Measurements from ENCODE around the gene TCAP.

TCAP gene

DNA sequence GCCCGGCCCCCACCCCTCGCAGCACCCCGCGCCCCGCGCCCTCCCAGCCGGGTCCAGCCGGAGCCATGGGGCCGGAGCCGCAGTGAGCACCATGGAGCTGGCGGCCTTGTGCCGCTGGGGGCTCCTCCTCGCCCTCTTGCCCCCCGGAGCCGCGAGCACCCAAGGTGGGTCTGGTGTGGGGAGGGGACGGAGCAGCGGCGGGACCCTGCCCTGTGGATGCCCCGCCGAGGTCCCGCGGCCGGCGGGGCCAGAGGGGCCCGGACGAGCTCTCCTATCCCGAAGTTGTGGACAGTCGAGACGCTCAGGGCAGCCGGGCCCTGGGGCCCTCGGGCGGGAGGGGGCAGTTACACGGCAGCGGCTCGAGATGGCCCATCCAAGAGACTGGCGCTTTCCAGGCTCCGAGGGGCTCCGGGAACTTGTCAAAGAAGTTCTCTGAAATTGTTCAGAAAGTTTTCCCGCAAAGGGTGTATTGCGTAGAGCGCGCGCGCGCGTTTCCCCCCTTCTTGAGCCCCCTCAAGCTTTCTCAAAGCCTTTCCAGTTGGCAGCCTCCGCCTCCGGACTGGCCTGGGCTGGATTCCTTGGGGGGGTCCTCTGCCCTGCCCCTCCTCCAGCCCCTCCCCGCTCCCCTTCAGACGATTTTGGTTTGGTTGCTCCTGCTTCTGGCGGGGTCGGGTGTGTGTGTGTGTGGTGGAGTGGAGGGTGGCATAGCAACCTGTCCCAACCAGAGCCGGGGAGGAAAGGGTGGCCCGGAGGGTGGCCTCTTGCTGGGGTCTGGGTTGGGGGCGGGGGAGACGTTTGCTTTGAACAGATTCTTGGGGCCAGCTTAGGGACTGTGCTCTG lies 35.2 kb downstream of the TCAP start:
- no peak for TF ChIP-seq EZH2phosphoT487 (IDR thresholded peaks at IDR 0.05; ENCODE audit: borderline replicate concordance)
- TF ChIP-seq, protein P1, sequence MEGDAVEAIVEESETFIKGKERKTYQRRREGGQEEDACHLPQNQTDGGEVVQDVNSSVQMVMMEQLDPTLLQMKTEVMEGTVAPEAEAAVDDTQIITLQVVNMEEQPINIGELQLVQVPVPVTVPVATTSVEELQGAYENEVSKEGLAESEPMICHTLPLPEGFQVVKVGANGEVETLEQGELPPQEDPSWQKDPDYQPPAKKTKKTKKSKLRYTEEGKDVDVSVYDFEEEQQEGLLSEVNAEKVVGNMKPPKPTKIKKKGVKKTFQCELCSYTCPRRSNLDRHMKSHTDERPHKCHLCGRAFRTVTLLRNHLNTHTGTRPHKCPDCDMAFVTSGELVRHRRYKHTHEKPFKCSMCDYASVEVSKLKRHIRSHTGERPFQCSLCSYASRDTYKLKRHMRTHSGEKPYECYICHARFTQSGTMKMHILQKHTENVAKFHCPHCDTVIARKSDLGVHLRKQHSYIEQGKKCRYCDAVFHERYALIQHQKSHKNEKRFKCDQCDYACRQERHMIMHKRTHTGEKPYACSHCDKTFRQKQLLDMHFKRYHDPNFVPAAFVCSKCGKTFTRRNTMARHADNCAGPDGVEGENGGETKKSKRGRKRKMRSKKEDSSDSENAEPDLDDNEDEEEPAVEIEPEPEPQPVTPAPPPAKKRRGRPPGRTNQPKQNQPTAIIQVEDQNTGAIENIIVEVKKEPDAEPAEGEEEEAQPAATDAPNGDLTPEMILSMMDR (conservative IDR thresholded peaks at IDR 0.05; ENCODE audit: low read length) = no peak
- Histone ChIP-seq H4K20me1 (ENCODE audit: insufficient read depth, low read length, poor library complexity, severe bottlenecking) (no peaks in the 10 kb centered on the region), H2AFZ (ENCODE audit: low read length) (no peak overlapping the region), H3K79me2 (ENCODE audit: insufficient read depth, low read length) (no peaks in the 10 kb centered on the region), H3K9me3 (ENCODE audit: insufficient read depth, low read depth, low read length) (no peaks in the 10 kb centered on the region), H3K9ac (ENCODE audit: low read depth, low read length, poor library complexity, severe bottlenecking) (no peak overlapping the region), H3K4me3 (ENCODE audit: low read length, poor library complexity, severe bottlenecking) (no peak overlapping the region), H3K4me2 (ENCODE audit: low read depth, low read length, poor library complexity, severe bottlenecking) (no peak overlapping the region), H3K27me3 (ENCODE audit: insufficient read depth, low read length, poor library complexity, severe bottlenecking) (no peaks in the 10 kb centered on the region), H3K4me1 (ENCODE audit: insufficient read depth, low read length, poor library complexity, severe bottlenecking) (no peaks in the 10 kb centered on the region), H3K9me2 (replicated peaks; ENCODE audit: low read depth, low read length) (no peaks in the 10 kb centered on the region), H3K36me3 (ENCODE audit: insufficient read depth, low read length) (no peaks in the 10 kb centered on the region), H3F3A (ENCODE audit: low read depth) (no peaks in the 10 kb centered on the region)

DNA sequence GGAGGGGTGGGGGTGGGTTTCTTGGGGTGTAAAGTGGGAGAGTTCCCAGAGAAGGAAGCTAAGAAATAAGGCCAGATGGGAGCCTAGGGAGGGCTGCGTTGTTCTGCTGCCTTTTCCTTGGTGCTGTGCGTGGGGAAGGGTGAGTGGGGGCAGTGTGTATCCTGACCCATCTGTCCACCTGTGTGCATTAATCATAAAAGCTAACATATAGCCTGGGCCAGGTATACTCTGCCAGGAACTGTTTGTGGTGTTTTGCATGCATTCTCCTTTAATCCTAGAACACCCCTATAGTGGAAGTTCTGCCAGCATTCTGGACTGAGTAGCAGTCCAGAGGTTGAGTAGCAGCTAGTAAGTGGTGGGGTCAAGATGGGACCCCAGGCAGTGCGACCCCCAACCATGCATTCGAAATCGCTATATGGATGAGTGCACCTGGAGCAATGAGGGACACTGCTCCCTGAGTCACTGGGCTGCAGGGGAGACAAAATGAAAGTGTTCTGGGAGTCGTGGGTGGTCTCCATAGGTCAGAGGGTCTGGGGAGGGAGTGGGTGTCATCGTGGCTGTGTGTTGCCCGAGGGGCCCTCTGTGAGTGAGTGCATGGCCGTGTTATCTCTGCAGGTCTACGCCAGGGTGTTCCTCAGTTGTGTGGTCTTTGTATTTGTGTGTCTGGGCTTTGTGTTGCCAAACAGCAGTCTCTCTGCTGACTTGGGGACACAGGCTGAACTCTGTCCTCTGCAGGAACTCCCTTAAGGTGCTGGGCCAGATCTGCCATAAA lies 36.0 kb downstream of the TCAP start:
- Histone ChIP-seq H3K79me2 (ENCODE audit: insufficient read depth, low read length) (no peaks in the 10 kb centered on the region), H3K4me2 (ENCODE audit: low read depth, low read length, poor library complexity, severe bottlenecking) (no peak overlapping the region), H3F3A (ENCODE audit: low read depth) (no peaks in the 10 kb centered on the region), H3K9me2 (replicated peaks; ENCODE audit: low read depth, low read length) (no peaks in the 10 kb centered on the region), H3K4me3 (ENCODE audit: low read length, poor library complexity, severe bottlenecking) (no peak overlapping the region), H3K4me1 (ENCODE audit: insufficient read depth, low read length, poor library complexity, severe bottlenecking) (no peaks in the 10 kb centered on the region), H3K9me3 (ENCODE audit: insufficient read depth, low read depth, low read length) (no peaks in the 10 kb centered on the region), H3K36me3 (ENCODE audit: insufficient read depth, low read length) (no peaks in the 10 kb centered on the region), H2AFZ (ENCODE audit: low read length) (no peak overlapping the region), H4K20me1 (ENCODE audit: insufficient read depth, low read length, poor library complexity, severe bottlenecking) (no peaks in the 10 kb centered on the region), H3K9ac (ENCODE audit: low read depth, low read length, poor library complexity, severe bottlenecking) (no peak overlapping the region), H3K27me3 (ENCODE audit: insufficient read depth, low read length, poor library complexity, severe bottlenecking) (no peaks in the 10 kb centered on the region)
- no peak for TF ChIP-seq EZH2phosphoT487 (IDR thresholded peaks at IDR 0.05; ENCODE audit: borderline replicate concordance)
- TF ChIP-seq, protein P1 (conservative IDR thresholded peaks at IDR 0.05; ENCODE audit: low read length) = no peak

DNA sequence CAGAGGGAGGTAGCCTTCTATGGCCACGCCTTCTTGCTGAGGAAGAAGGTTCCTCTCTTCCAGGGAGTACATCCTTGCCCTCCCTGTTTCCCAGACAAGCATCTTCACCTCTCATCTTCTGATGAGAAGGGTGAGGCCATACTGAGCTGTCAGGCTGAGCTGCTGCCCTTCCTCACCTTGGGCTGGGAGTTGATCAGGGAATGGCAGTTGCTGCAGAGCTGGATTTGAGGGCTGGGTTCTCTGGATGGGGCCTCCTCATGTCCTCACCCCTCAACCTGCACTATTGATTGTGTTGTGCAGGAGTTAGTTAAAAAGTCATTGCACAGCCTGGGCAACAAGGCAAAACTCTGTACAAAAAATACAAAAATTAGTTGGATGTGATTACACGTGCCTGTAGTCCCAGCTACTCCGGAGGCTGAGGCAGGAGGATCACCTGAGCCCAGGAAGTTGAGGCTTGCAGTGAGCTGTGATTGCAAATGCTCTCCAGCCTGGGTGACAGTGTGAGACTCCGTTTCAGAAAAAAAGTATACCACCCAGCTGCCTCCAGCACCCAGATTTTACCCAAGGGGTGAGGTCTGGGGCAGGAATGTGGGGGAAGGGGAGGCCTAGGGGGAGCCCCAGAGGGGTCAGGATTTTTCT lies 36.8 kb downstream of the TCAP start:
- H3K36me3 ChIP-seq (ENCODE audit: insufficient read depth, low read length) = no peaks in the 10 kb centered on the region
- no peaks in the 10 kb centered on the region for H3K79me2 ChIP-seq (ENCODE audit: insufficient read depth, low read length)
- no peaks in the 10 kb centered on the region for H3K9me3 ChIP-seq (ENCODE audit: insufficient read depth, low read depth, low read length)
- H3K4me3 ChIP-seq (ENCODE audit: low read length, poor library complexity, severe bottlenecking) = no peak overlapping the region
- no peak overlapping the region for H3K9ac ChIP-seq (ENCODE audit: low read depth, low read length, poor library complexity, severe bottlenecking)
- H3K4me2 ChIP-seq (ENCODE audit: low read depth, low read length, poor library complexity, severe bottlenecking) = no peak overlapping the region
- no peaks in the 10 kb centered on the region for H3F3A ChIP-seq (ENCODE audit: low read depth)
- H3K9me2 ChIP-seq (replicated peaks; ENCODE audit: low read depth, low read length) = no peaks in the 10 kb centered on the region
- TF ChIP-seq EZH2phosphoT487 (IDR thresholded peaks at IDR 0.05; ENCODE audit: borderline replicate concordance) = no peak
- TF ChIP-seq, protein P1 (conservative IDR thresholded peaks at IDR 0.05; ENCODE audit: low read length) = no peak
- no peaks in the 10 kb centered on the region for H4K20me1 ChIP-seq (ENCODE audit: insufficient read depth, low read length, poor library complexity, severe bottlenecking)
- H3K4me1 ChIP-seq (ENCODE audit: insufficient read depth, low read length, poor library complexity, severe bottlenecking) = peaks cover under 1% of the 10 kb centered on the region
- no peaks in the 10 kb centered on the region for H3K27me3 ChIP-seq (ENCODE audit: insufficient read depth, low read length, poor library complexity, severe bottlenecking)
- no peak overlapping the region for H2AFZ ChIP-seq (ENCODE audit: low read length)

Data from Loucy (cell line).